GM18505 (cell line): ENCODE results near the gene BRSK2.

ENCODE experiments used
- ATAC-seq: cut with Tn5 transposase; IDR thresholded peaks from one replicate; pipeline ENCODE4 v1.9.1; 2021; ENCODE audit not compliant: unreplicated experiment
- POLR2A ChIP-seq: IDR thresholded peaks from 4 replicates; pipeline ENCODE4 v1.6.1; 2011; ENCODE audit warnings: borderline replicate concordance; ENCODE audit not compliant: insufficient read depth, insufficient read length; ENCODE audit errors: extremely low read depth

Gene BRSK2

DNA sequence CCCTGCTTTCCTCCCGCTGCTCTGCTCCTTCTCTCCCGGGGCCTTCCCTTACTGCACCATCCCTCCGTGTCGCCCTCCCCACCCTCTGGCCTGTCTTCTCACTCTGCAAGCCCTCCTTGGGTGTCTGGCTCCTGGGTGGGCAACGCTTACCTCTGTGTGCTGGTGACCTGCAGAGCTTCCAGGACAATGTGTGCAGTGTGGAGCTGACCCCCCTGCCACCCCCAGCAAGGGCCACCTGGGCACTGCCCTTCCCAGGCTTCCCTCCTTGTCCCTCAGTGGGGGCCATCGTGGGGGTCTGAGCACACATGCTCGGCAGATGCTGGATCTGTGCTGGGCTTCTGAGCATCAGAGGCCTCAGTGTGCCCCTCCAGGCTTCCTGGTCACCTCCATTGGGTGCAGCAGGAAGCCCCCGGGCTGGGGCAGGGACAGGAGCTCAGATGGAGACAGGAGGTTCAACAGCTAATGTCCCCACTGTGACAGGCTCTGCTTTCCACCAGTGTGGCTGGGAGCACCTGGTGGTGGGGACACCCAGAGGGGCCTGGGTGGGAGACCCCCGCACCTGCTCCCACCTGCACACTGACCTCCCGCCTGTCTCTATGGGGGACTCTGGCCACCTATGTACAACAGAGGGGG, 7.8 kb upstream of the BRSK2 start:
- TF ChIP-seq POLR2A: no peak

DNA sequence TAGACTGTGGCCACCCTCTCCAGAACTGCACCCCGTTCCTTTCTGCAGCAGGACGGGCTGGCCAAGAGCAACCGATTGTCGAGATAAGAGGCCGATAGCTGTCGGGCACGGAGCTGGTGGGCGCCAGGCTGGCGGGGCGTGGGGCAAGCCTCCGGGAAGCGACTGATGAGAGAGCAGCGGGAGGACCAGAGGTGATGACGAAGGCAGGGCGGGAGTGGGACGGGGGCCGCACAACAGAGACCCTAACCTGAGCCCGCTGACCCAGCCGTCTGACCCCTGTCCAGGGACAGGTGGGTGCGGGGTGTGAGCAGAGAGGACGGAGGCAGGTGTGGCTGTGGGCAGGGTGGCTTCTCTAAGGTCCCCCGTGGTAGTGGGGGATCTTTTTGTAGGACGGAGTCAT, 7.3 kb upstream of the BRSK2 start:
- no peak for ATAC-seq
- no peak for TF ChIP-seq POLR2A

More for the DNA sequence above, 7.8 kb upstream of the BRSK2 start:
- no peak for ATAC-seq

DNA sequence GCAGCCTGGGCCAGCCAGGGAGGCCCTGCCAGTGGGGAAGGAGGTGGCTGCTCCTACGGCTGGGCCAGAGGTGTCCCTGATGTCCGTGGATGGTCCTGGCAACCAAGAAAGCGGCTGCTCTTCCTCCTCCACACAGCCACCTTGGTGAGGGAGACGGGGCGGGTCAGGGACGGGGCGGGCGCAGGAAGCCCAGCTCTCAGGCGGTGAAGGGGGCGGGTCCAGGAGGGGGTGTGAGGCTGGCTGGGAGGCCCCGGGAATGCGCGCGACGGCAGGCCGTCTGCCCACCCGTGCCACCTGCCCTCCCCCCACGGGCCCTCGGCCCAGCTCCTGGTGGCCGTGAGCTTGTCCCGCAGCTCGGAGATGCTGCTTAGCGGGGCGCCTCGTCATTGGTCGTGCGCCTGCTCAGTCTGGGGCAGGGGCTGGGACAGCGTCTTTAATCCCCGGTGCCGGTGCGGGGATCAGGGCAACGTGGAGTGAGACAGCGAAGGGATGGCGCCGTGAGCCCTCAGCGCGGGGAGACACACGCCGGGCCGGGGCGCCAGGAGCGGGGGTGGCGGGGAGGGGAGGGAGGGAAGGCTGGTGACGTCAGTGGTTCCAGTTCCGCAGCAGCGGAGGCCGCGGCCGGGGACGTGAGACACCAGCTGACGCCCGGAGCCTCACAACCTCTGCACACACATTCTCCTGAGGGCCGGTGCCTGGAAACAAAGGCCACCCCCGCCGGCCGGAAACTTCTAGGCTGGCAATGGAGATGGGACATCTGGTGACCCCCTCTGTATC, 6.7 kb upstream of the BRSK2 start:
- no peak for TF ChIP-seq POLR2A
- ATAC-seq: peak; percentile 68

DNA sequence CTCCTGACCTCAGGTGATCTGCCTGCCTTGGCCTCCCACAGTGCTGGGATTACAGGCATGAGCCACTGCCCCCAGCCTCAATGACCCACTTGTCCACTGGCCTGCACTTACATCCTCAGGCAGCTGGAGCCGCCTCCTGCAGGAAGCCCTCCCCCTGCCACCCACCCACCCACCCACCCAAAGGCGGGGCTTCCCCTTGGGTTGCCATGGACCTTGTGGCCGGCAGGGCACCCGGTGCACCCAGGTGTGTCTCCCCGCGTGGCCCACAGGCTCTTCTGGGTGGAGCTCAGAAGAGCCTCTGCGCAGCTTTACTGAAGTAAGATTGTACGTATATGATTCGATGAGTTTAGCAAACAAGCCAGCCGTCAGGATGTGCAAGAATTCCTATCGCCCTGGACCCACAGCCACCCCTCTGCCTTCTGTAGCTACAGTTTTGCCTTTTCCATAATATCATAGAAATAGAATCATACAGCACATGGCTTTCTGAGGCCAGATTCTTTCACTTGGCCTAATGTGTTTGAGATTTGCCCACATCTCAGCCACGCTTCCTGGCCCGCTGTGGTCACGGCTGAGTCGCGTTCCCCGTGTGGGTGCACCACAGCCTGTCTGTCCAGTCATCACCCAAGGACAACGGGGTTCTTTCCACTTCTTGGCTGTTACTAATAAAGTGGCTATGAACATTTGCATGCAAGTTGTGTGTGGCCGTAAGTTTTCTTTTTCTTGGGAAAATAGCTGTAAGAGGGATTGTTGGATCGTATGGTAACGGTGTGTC, 5.3 kb upstream of the BRSK2 start:
- ATAC-seq: no peak
- no peak for TF ChIP-seq POLR2A

DNA sequence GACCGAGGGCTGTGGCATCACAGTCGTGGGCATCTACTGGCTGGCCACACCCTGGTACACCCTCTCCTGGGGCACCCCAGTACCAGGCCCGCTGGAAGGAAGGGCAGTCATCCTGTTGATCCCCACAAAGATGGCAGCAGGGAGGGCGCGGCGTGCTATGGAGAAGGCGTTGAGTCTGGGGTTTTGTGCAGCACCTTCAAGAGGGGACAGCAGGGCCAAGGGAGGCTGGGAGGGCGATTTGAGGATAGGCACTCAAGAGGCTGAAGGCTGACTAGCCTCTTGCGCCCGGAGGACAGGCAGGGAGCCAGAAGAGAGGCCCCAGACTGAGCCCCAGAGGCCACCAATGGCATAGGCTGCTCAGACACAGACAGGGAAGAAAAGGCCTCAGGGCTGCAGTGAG, 2.2 kb upstream of the BRSK2 start:
- TF ChIP-seq POLR2A: no peak
- no peak for ATAC-seq

DNA sequence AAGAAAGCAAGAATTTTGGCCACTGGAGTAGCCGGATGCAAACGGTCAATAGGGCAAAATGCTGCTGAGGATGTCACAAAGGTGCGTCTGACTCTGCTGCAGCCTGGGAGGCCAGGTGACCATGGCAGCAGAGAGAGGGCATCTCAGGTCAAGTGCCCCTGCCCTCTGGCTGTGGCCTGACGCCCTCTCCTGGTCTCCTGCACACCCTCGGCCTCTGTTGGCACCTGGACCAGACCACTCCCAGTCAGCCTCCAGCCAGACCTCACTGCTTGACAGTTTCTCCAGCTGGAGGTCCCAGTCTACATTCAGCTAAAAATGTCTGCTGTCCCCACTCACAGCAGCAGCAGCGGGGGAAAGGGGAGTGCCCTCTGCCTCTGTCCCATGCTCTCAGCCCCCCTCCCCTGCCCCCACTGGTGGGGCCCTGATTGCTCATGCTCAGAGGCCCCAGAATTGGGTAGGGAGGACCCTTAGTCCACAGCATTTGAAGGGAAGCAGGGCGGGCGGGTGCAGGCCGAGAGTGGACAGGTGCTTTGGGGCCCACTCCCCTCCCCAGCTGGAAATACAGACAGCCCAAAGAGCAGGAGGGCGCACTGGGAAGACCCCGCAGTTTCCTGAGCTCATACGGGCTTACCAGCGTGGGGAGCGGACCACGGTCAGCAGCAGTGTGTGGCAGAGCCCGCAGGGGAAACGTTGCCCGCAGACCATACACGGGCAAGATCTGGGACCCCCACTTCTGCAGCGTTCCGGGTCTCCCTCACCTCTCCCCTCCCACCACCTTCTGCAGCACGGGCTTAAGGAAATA, 1.6 kb upstream of the BRSK2 start:
- ATAC-seq: no peak
- no peak for TF ChIP-seq POLR2A

DNA sequence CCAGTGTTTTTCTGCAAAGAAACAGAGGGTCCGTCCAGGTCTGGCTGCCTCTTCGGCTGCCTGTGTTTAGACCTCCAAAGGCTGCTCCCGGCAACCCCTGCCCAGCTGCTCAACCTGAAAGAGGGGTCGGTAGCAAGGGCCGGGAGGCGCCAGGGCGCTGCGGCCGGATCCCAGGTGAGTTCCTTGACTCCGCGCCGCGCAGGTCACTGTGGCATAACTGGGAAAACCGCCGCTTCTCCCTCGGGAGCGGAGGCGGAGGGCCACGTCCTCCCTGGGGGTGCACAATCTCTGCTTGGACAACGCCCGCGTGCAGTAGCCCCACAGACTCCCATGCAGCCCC, 1.0 kb upstream of the BRSK2 start:
- ATAC-seq: no peak
- no peak for TF ChIP-seq POLR2A

DNA sequence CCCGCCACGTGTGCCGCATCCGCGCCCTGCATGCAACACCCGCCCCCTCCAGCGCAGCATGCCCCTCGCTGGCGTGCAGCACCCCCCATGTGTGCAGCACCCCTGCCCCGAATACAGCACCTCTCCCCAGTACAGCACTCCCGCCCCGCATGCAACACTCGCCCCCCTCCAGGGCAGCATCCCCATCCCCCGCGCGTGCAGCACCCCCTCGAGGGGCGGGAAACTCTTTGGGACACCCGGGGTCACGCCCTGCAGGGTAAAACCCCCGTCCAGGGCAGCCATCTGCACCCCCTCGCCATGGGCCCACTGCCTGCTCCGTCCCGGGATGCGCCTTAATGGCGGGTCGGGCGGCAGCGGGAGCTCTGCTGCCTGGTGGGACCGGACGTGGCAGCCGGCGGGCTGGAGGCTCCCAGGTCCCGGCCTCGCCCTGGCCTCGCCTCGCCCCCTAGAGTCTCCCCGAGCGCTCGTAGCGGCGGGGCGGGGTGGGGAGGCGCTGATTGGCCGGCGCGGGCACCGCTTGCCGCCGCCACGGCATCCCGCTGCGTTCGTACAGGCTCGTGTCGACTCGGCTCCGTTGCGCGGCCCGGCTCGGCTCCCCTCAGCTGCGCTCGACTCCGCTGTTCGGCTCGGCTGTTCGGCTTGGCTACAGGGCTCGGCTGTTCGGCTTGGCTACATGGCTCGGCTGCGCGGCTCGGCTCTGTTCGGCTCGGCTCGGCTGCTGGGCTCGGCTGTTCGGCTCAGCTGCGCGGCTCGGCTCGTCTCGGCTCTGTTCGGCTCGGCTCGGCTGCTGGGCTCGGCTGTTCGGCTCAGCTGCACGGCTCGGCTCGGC, 417 bp upstream of the BRSK2 start:
- no peak for TF ChIP-seq POLR2A
- peak; percentile 93 for ATAC-seq

DNA sequence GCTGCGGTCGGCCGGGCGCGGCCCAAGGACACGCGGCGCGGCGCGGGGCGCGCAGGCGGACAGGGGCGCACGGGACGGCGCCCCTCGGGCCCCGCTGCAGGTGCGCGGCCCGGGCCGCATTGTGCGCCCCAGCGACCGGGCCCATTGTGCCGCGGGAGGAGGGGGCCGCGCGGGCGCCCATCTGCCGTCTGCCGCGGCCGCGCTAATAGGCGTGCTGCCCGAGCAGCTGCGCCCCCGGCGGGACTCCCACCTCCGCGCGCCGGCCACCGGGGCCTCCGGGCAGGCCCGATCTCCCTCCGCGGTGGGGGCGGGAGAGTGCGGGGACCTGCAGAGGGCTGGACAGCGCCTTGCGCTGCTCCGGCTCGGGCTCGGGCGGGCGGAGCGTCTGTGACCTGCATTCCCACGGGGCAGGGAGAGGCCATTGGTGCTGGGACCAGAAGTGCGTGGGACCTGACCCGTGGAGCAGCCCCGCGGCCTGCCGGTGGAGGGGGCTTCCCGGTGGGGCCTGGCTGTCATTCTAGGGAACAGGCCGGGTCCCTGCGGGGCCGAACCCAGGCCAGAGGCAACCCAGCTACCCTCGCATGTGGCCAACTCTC, 933 bp downstream of the BRSK2 start:
- TF ChIP-seq POLR2A: no peak
- no peak for ATAC-seq

DNA sequence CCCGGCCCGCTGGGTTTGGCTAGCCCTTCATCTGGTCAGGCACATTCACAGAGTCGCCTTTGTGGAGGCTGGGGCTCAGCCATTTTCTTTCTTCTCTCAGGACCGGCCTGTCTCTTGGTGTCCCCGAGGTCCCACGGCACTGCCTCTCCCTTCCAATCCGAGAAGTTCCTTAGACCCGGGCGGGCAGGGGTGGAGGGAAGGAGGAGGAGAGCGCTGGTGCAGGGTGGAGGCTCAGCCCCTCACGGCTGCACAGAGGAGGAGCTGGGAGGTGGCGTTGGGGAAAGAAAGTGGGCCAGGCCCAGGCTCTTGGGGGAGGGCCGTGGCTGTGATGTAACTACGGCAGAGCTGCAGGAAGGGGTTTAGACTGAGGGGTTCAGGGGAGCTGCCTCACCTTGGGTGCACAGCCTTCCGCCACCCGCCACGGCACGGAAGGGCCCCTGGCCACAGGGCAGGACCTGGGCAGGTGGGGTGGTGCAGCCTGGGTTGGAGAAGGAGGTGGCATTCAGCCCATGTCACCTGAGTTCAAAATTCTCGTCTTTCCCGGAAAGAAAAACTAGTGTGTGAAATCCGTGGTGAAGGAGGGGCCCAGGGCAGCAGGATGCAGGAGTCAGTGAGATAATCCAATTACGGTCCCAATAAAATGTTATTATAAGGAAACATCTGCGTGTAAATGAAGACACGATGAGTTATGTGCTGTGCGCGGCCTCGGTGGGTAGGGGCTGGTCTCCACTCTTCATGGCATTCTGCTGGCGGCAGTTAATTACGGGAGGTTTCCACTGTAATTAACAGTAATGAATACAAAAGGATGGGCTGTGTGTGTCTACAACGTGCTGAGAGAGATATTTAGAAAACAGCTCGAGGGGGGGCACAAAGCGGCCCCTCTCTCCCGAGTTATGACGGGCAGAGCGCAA, 1.7 kb downstream of the BRSK2 start:
- TF ChIP-seq POLR2A: no peak
- no peak for ATAC-seq

DNA sequence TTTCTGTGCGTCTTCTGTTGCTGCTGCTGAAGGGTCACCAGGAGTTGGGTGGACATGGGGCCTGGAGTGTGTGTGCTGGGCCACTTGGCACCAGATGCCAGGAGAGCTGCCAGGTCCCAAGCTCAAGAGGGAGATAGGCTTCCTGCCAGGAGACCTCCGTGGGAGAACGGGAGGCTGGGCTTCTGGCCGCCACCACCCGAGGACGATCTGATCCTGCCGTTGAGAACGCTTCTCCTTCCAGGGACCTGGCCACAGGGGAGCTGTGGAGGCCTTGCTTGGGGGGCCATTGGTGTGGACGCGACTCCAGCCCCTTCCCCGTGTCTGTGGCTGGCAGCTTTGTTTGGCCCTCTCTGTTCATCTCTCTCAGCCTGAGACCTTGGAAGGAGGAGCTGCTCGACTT, 2.4 kb downstream of the BRSK2 start:
- ATAC-seq: no peak

More for the DNA sequence above, 2.4 kb downstream of the BRSK2 start:
- TF ChIP-seq POLR2A: no peak
